ENCODE data around the gene LYL1. TPM values are rescaled to one million over a fixed set of nuclear protein-coding genes. Genes with fewer than 3 reads are reported as not detected.

The LYL1 gene
- total RNA-seq, 2 experiments from 2014 or later, result 66.8 to 72.5 TPM

DNA sequence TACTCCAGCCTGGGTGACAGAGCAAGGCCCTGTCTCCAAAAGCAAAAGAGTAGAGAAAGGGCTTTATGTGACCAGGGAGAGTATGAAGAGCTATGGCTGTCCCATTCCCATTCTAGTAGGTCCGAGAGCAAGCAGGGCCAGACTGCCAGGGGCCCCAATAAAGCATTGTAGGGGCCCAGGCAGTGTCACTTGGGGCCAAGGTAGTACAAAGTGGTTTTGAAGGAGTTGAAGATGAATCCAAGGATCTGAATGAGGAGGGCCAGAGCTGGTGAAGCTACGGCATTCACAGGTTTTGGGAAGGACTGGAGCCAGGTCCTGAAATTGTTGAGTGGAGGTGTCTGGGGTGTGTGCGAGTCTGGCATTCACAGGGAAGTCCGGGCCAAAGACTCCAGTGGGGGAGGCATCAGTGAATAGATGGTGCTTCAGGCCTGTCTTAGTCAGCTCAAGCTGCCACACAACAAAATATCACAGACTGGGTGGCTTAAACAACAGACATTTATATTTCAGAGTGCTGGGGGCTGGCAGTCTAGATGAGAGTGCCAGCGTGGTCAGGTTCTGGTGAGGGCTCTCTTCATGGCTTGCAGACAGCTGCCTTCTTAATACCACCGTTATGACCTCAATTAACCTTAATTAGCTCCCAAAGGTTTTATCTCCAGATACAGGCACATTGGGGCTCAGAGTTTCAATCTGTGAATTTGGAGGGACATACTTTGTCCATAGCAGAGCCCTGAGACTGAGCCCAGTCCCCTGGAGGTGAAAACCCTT lies 25.3 kb upstream of the LYL1 start:
- no peaks in the 10 kb centered on the region for H3K9me2 ChIP-seq (ENCODE audit: insufficient read depth, low read length)
- intact Hi-C loops (cut with micrococcal nuclease; ENCODE audit: unreplicated experiment), result no loop called here
- no TSS peak for BruUV-seq (replicated peaks)
- ChIA-PET CTCF (ENCODE audit: unreplicated experiment) (no interaction called here), POLR2A (interaction anchor here (0.6 to 1.0 kb wide), 2 partner anchors 14 to 25 kb away, joined by 3 to 4 read pairs; no protein-coding TSS in a partner anchor)
- H3K9me3 ChIP-seq (ENCODE audit: low read length), result no peaks in the 10 kb centered on the region
- no peak overlapping the region for H3K27ac ChIP-seq (ENCODE audit: low read depth, low read length, poor library complexity, severe bottlenecking)
- peaks cover 65% of the 10 kb centered on the region for H3K36me3 ChIP-seq (ENCODE audit: insufficient read depth, low read length)
- no peaks in the 10 kb centered on the region for H3K4me1 ChIP-seq (ENCODE audit: insufficient read depth, low read length, poor library complexity, severe bottlenecking)
- H3K79me2 ChIP-seq (ENCODE audit: insufficient read depth, low read depth, low read length), result peaks cover 13% of the 10 kb centered on the region; the same call in 1 of the 2 replicates
- no peak for DNase-seq (ENCODE audit: low spot score)
- H2AFZ ChIP-seq (ENCODE audit: low read length), result no peak overlapping the region
- no peak for TF ChIP-seq EZH2phosphoT487 (IDR thresholded peaks at IDR 0.05; ENCODE audit: borderline replicate concordance, low read depth, low read length)
- TF ChIP-seq, protein P1, sequence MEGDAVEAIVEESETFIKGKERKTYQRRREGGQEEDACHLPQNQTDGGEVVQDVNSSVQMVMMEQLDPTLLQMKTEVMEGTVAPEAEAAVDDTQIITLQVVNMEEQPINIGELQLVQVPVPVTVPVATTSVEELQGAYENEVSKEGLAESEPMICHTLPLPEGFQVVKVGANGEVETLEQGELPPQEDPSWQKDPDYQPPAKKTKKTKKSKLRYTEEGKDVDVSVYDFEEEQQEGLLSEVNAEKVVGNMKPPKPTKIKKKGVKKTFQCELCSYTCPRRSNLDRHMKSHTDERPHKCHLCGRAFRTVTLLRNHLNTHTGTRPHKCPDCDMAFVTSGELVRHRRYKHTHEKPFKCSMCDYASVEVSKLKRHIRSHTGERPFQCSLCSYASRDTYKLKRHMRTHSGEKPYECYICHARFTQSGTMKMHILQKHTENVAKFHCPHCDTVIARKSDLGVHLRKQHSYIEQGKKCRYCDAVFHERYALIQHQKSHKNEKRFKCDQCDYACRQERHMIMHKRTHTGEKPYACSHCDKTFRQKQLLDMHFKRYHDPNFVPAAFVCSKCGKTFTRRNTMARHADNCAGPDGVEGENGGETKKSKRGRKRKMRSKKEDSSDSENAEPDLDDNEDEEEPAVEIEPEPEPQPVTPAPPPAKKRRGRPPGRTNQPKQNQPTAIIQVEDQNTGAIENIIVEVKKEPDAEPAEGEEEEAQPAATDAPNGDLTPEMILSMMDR (conservative IDR thresholded peaks at IDR 0.05; ENCODE audit: low read length), result no peak
- no peak overlapping the region for H3K4me3 ChIP-seq (ENCODE audit: low read depth, low read length, poor library complexity, severe bottlenecking)
- H4K20me1 ChIP-seq (ENCODE audit: insufficient read depth, low read length), result peaks cover 3% of the 10 kb centered on the region; the same call in 1 of the 2 replicates
- no peak overlapping the region for H3K4me2 ChIP-seq (ENCODE audit: low read length)

DNA sequence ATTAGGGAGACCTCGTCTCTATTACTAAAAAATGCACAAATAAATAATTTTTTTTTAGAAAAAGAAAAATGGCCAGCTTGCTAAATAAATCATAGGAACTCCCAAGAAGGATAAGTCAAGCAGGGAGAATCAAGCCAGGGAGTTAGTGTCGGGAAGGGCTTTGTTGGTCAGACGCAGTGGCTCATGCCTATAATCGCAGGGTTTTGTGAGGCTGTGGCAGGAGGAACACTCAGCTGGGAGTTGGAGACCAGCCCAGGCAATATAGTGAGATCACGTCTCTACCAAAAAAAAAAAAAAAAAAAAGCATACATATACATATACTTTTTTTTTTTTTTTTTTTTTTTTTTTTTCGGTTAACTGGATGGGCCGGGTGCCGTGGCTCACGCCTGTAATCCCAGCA lies 24.4 kb upstream of the LYL1 start:
- intact Hi-C loops (cut with micrococcal nuclease; ENCODE audit: unreplicated experiment), result no loop called here

More for the DNA sequence above, 24.4 kb upstream of the LYL1 start:
- ChIA-PET CTCF (ENCODE audit: unreplicated experiment) (no interaction called here), POLR2A (interaction anchor here (1.0 kb wide), 1 partner anchor 24 kb away, joined by 3 read pairs; no protein-coding TSS in a partner anchor)
- peaks cover 4% of the 10 kb centered on the region; the same call in 1 of the 2 replicates for H4K20me1 ChIP-seq (ENCODE audit: insufficient read depth, low read length)
- H3K4me2 ChIP-seq (ENCODE audit: low read length), result no peak overlapping the region
- H3K4me3 ChIP-seq (ENCODE audit: low read depth, low read length, poor library complexity, severe bottlenecking), result no peak overlapping the region
- no peak for TF ChIP-seq EZH2phosphoT487 (IDR thresholded peaks at IDR 0.05; ENCODE audit: borderline replicate concordance, low read depth, low read length)
- TF ChIP-seq, protein P1 (conservative IDR thresholded peaks at IDR 0.05; ENCODE audit: low read length), result no peak
- no peaks in the 10 kb centered on the region for H3K9me3 ChIP-seq (ENCODE audit: low read length)
- peaks cover 67% of the 10 kb centered on the region for H3K36me3 ChIP-seq (ENCODE audit: insufficient read depth, low read length)
- H3K4me1 ChIP-seq (ENCODE audit: insufficient read depth, low read length, poor library complexity, severe bottlenecking), result no peaks in the 10 kb centered on the region
- no peak overlapping the region for H2AFZ ChIP-seq (ENCODE audit: low read length)
- peaks cover 19% of the 10 kb centered on the region; the same call in 1 of the 2 replicates for H3K79me2 ChIP-seq (ENCODE audit: insufficient read depth, low read depth, low read length)
- BruUV-seq (replicated peaks), result no TSS peak
- no peak overlapping the region for H3K27ac ChIP-seq (ENCODE audit: low read depth, low read length, poor library complexity, severe bottlenecking)
- H3K9me2 ChIP-seq (ENCODE audit: insufficient read depth, low read length), result no peaks in the 10 kb centered on the region
- DNase-seq (ENCODE audit: low spot score), result no peak
